HEK293T (cell line): ENCODE measurements around the gene KSR2.

ENCODE experiments used
- CTCF ChIA-PET: fragments of 350-600 bp; formaldehyde crosslinking; extraction: SDS; loops from one replicate; lab custom pipeline; 2021; ENCODE audit warnings: antibody characterized with exemption, inconsistent platforms; lab: Yijun Ruan, JAX
- POLR2A ChIA-PET: fragments of 350-600 bp; formaldehyde crosslinking; extraction: SDS; loops from one replicate; lab custom pipeline; 2020; ENCODE audit warnings: antibody characterized with exemption, inconsistent platforms; lab: Yijun Ruan, JAX
- DNase-seq: peaks from one replicate; pipeline ENCODE4 v3.0.0; 2012; ENCODE audit warnings: mixed read lengths; ENCODE audit errors: extremely low spot score
- ARNT ChIP-seq: fragments of 450-650 bp; IDR thresholded peaks from 2 replicates; pipeline ENCODE4 v1.6.1; 2017; ENCODE audit warnings: mild to moderate bottlenecking
- BHLHE40 ChIP-seq: fragments of 450-650 bp; IDR thresholded peaks from 2 replicates; pipeline ENCODE4 v1.6.1; 2016; ENCODE audit warnings: mild to moderate bottlenecking, moderate library complexity, borderline replicate concordance
- CTBP1 ChIP-seq: fragments of 450-650 bp; IDR thresholded peaks from 2 replicates; pipeline ENCODE4 v1.6.1; 2016; ENCODE audit warnings: borderline replicate concordance
- ELF4 ChIP-seq: fragments of 450-650 bp; IDR thresholded peaks from 2 replicates; pipeline ENCODE4 v1.6.1; 2017; ENCODE audit warnings: antibody characterized with exemption
- FOXA1 ChIP-seq: fragments of 450-650 bp; IDR thresholded peaks from 2 replicates; pipeline ENCODE4 v1.6.1; 2016; ENCODE audit warnings: mild to moderate bottlenecking
- FOXK2 ChIP-seq: fragments of 450-650 bp; IDR thresholded peaks from 2 replicates; pipeline ENCODE4 v1.6.1; 2016; ENCODE audit warnings: mild to moderate bottlenecking
- FOXM1 ChIP-seq: fragments of 450-650 bp; IDR thresholded peaks from 2 replicates; pipeline ENCODE4 v1.6.1; 2017; ENCODE audit warnings: mild to moderate bottlenecking, borderline replicate concordance
- HDGF ChIP-seq: fragments of 450-650 bp; IDR thresholded peaks from 2 replicates; pipeline ENCODE4 v1.6.1; 2017; ENCODE audit warnings: antibody characterized with exemption, borderline replicate concordance
- L3MBTL2 ChIP-seq: fragments of 450-650 bp; conservative IDR thresholded peaks from 2 replicates; pipeline ENCODE4 v1.6.1; 2016; ENCODE audit warnings: mild to moderate bottlenecking
- LEF1 ChIP-seq: fragments of 450-650 bp; IDR thresholded peaks from 2 replicates; pipeline ENCODE4 v1.6.1; 2017; ENCODE audit warnings: mild to moderate bottlenecking, borderline replicate concordance
- NFRKB ChIP-seq: fragments of 450-650 bp; IDR thresholded peaks from 2 replicates; pipeline ENCODE4 v1.6.1; 2016; ENCODE audit warnings: mild to moderate bottlenecking, moderate library complexity
- SP1 ChIP-seq: fragments of 450-650 bp; IDR thresholded peaks from 2 replicates; pipeline ENCODE4 v1.6.1; 2017
- SUZ12 ChIP-seq: fragments of 450-650 bp; IDR thresholded peaks from 2 replicates; pipeline ENCODE4 v1.6.1; 2016; ENCODE audit warnings: mild to moderate bottlenecking
- TARDBP ChIP-seq: fragments of 450-650 bp; IDR thresholded peaks from 2 replicates; pipeline ENCODE4 v1.6.1; 2016
- ZNF384 ChIP-seq: fragments of 450-650 bp; IDR thresholded peaks from 2 replicates; pipeline ENCODE4 v1.6.1; 2016
- TF ChIP-seq, protein P1 (sequence below): fragments of 450-650 bp; IDR thresholded peaks from 2 replicates; pipeline ENCODE4 v1.6.1; 2016

KSR2 gene

DNA sequence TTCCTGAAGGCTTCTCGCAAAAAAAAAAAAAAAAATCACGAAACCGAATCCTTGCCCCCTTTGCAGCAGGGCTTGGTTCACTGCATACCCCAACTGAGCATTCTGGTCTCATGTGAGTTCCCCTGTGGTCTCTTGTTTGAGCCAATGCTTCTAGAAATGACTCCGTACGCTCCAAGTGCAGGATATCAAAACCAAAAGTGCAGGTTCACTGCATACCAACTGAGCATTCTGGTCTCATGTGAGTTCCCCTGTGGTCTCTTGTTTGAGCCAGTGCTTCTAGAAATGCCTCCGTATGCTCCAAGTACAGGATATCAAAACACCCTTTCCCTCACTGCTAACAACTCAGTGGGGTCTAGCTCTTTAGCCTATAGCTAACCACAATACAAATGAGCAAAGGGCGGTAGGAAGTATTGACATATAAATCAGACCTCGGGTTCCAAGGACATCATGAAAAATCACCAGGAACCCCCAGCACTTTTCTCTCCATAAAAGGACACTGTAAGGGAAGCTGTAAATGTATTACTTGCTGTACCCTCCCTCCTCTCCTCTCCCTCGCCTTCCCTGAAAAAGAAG, 401.1 kb downstream of the KSR2 start:
- TF ChIP-seq ARNT (no peak), BHLHE40 (no peak), SUZ12 (no peak), ELF4 (no peak), ZNF384 (no peak), SP1 (no peak), CTBP1 (no peak), FOXA1 (no peak), TARDBP (no peak), HDGF (no peak), LEF1 (no peak), NFRKB (no peak), L3MBTL2 (no peak), FOXK2 (no peak), FOXM1 (no peak)
- TF ChIP-seq, protein P1, sequence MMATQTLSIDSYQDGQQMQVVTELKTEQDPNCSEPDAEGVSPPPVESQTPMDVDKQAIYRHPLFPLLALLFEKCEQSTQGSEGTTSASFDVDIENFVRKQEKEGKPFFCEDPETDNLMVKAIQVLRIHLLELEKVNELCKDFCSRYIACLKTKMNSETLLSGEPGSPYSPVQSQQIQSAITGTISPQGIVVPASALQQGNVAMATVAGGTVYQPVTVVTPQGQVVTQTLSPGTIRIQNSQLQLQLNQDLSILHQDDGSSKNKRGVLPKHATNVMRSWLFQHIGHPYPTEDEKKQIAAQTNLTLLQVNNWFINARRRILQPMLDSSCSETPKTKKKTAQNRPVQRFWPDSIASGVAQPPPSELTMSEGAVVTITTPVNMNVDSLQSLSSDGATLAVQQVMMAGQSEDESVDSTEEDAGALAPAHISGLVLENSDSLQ, result no peak

DNA sequence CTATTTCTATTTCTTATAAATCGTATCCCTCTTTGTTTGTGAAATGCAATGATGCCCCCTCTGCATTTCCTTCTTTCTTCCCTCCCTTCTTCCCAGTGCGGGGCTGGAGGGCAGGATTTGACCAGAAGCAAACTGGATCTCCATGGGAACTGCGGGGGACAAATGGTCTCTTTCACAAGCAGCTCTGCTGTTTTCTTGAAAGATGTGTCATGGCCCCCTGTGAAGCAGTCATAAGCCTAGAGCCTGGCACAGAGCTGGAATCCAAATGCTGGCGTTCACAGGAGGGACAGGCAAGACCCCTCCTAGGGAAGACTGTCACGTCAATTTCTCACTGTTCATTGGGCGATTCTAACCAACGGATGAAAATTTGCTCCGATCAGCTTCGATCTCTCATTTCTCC, 403.9 kb downstream of the KSR2 start:
- CTCF ChIA-PET, result interaction anchor here (0.6 kb wide), 1 partner anchor 641 kb away, joined by 5 read pairs; no protein-coding TSS in a partner anchor
- POLR2A ChIA-PET, result no interaction called here
- DNase-seq, result no peak
- TF ChIP-seq LEF1 (no peak), NFRKB (no peak), HDGF (no peak), FOXA1 (no peak), ZNF384 (no peak), ARNT (no peak), FOXK2 (no peak), BHLHE40 (no peak), L3MBTL2 (no peak), TARDBP (no peak)
- TF ChIP-seq, protein P1, result no peak

More for the DNA sequence above, 401.1 kb downstream of the KSR2 start:
- ChIA-PET CTCF (no interaction called here), POLR2A (no interaction called here)
- DNase-seq, result no peak

DNA sequence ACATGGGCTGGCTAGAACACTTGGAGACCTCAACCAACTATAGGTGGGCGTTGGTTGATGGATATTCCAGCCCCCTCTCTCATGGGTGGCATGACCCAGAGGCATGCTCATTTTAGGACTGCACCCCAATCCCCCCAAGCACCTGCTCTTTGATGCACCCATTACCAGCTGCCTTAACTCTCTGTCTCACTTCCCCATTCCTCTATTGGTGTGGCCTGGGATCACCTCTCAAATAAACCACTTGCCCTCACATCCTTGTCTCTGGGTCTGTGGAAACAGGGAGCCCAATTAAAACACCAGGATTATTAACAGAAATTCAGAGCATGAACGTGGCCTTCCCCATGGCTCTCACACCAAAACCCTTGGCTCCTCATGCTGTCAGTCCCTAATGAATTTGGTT, 405.1 kb downstream of the KSR2 start:
- ChIA-PET POLR2A (no interaction called here), CTCF (no interaction called here)
- DNase-seq, result no peak
- TF ChIP-seq L3MBTL2 (no peak), SUZ12 (no peak), HDGF (no peak), CTBP1 (no peak), TARDBP (no peak), ARNT (no peak), BHLHE40 (no peak), FOXA1 (no peak), ELF4 (no peak), SP1 (no peak), LEF1 (no peak), FOXM1 (no peak), ZNF384 (no peak), FOXK2 (no peak), NFRKB (no peak)
- TF ChIP-seq, protein P1, result no peak

DNA sequence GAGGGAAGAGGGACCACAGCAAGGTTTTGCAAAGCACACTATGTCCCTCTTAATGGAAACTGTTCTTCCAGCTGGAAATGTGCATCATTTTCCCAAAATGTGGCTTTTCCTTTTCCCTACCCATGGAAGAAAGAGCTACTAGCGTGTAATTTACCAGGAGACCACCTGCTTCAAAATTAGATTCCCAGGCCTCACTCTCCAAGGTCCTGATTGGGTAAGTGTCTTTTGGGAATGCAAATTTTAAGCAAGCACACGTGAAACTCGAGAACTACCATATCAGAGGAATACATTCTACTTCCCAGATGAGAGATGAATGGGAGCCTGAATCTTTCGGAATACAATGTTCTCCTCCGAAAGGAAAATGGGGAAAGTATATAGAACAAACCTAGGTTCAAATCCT, 405.8 kb downstream of the KSR2 start:
- ChIA-PET POLR2A (no interaction called here), CTCF (no interaction called here)
- DNase-seq, result no peak
- TF ChIP-seq ELF4, result no peak
- TF ChIP-seq SP1, result no peak

DNA sequence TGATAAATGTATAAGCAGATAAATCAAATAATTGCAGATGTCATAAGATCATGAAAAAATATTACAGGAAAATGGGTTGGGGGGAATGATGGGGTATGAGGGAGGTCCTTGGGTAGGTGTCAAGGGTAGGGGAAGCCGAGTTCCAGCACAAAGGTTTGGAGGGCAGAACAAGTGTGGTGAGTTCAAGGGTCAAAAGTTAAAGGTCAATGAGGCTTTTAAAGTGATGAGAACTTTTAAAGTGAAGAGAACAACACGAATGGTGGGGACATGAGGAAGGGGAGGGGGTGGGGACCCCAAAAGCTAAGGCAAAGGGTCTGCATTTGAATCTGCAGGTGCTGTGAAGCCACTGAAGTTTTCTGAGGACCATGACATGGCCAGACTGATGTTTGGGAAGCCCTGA, 406.8 kb downstream of the KSR2 start:
- DNase-seq, result no peak
- TF ChIP-seq NFRKB (no peak), LEF1 (no peak), ARNT (no peak), HDGF (no peak), SP1 (no peak), SUZ12 (no peak), ZNF384 (no peak), L3MBTL2 (no peak), BHLHE40 (no peak), FOXK2 (no peak), CTBP1 (no peak), ELF4 (no peak), TARDBP (no peak), FOXM1 (no peak), FOXA1 (no peak)
- TF ChIP-seq, protein P1, result no peak
- CTCF ChIA-PET, result no interaction called here
- POLR2A ChIA-PET, result no interaction called here

DNA sequence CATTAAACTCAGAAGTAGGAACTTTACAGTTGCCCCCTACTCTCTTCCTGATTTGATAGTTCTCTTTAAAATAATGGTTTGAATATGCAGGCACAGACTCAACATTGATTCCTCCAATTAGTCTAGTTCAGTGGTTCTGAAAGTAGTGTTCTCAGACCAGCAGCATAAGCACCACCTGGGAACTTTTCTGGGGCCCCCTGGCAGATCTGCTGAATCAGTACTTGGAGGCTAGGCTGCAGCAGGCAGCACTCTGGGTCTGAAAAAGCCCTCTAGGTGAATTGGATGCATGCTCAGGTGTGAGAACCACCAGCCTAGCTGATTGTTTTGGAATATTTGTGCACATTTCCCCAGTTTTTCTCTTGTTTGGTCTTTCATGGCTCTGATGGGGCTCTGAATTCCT, 408.8 kb downstream of the KSR2 start:
- no peak for TF ChIP-seq SP1
- no peak for TF ChIP-seq FOXK2
- TF ChIP-seq CTBP1, result no peak
- no peak for TF ChIP-seq FOXM1
- no peak for TF ChIP-seq ZNF384
- TF ChIP-seq SUZ12, result no peak
- TF ChIP-seq, protein P1, result no peak
- TF ChIP-seq L3MBTL2, result no peak
- no peak for TF ChIP-seq FOXA1
- TF ChIP-seq BHLHE40, result no peak
- TF ChIP-seq HDGF, result no peak
- TF ChIP-seq NFRKB, result no peak
- no peak for TF ChIP-seq TARDBP
- TF ChIP-seq LEF1, result no peak
- CTCF ChIA-PET, result no interaction called here
- POLR2A ChIA-PET, result no interaction called here
- DNase-seq, result no peak
